Smooth muscle cell of the brain vasculature (primary cell): Measurements from ENCODE around the gene SCN9A.
"Not testable (repeated sequence)": the region's sequence is repeated elsewhere in the genome, so short reads cannot be mapped to it uniquely, and the experiment has no call there.

Experiments
- DNase-seq: peaks from one replicate; pipeline ENCODE4 v3.0.0-alpha.2; 2012; ENCODE audit warnings: low read depth, low spot score

Gene SCN9A

DNA sequence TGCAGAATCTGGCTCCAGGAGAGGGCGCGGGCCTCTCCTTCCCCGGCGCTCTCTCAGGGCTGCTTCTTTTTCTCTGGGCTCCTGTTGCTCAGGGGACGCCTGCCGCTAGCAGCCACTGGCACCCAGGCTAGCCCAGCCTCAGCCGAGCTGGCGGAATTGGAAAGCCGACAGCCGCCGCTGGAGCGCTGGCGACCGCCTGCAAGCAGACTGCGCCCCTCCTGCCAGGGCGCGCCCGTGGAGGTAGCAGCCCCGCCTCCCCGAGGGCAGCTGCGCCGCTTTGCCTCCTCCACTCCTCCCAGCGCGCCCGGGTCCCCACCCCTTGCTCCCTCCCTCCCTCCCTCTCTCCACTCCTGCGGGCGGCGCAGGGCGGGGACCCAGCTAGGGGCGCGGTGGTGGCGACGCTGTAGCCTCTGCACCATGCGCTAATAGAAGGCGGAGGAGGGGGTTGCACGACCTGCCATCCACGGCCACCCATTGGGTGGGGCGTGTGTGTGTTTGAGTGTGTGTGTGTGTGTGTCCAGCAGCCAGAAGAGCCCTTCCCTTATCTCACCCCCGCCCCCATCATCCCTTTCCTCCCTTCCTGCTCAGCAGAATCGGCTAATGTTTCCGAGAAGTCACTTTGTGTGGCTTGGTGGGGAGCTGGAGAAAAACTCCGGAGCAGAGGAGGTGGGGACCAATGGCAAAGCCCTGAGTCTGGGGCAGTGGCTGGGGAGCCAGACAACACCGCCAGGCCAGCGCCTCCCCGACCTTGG is at the start of gene SCN9A:
Gene SCN9A, minus strand, starts transcription at position 209 of the 752 bp plus-strand sequence. CDS start 64,188 bp downstream, outside the sequence.
- DNase-seq = no peak

DNA sequence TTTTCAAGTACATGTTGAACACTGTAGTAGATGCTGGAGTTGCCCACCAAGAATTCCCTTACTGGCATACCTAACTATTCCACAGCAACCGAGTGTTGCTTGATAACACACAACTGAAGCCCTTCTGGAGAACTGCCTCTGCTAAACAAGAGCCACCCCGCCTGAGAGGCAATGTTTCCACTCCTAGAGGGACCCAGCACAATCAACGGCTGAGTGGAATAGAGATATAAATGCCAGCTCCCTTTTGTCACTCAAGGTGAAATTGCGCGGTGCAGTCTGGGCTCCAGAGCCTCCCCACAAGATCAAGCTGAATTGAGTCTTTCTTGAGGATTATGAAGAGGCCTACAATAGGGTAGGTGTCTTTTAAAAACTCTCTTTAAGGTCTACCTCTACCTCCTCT is 49.1 kb upstream of the SCN9A start:
- DNase-seq = no peak

DNA sequence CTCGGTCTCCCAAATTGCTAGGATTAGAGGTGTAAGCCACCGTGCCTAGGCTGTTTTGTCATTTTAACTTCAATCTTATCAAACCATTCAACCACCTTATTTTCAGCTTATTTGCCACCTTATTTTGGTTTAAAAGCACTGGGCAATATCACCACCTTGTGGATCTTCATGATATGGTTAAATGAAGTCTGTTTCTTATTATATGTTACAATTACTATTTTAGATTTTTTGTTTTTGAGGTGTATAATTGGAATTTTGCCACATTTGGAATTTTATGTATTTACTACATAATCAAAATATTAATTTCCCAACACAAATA is 43.8 kb upstream of the SCN9A start:
- DNase-seq = no peak

DNA sequence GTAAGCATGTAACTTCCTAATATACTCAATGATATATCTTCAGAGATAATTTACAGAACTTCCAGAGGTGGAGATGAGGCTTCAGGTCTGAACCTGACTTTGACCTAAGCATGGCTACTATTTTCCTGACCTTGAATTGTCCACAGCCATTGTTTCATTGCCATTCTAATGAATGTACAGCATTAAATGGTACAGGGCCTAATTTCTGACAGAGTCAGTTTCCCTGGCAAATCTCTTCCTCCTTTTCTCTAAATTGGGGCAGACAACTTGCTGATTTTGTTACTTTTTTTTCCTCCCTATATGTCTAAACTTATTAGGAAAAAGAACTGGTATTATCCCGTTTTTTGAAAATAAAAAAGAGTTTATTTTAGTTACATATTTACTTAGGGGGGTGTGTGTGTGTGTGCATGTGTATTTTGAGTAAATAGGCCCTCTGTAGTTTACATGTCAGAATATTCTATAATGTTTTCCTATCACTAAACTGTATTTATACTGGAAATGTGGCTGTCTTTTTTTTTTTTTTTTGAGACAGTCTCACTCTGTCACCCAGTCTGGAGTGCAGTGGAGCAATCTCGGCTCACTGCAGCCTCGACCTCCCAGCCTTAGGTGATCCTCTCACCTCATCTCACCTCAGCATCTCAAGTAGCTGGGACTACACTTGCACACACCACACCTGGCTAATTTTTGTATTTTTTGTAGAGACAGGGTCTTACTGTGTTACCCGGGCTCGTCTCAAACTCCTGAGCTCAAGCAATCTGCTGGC is 43.3 kb upstream of the SCN9A start:
- no peak for DNase-seq

DNA sequence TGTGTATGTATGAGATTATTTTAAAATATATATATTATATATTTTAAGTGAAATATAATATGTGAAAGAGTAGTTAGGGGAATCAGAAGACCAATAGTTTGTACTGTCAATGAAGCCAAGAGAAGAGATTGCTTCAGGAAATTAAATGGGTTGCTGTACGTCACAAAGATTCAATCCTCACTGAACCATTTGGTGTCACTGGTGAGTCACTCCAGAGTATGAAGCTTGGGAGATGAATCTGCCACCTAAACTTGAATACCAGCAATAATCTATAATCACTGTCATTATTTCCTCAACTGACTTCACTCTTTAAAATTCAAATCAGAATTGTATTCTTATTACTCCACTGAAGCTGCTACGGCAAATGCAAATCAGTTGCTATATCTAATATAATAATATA is 41.9 kb upstream of the SCN9A start:
- no peak for DNase-seq

DNA sequence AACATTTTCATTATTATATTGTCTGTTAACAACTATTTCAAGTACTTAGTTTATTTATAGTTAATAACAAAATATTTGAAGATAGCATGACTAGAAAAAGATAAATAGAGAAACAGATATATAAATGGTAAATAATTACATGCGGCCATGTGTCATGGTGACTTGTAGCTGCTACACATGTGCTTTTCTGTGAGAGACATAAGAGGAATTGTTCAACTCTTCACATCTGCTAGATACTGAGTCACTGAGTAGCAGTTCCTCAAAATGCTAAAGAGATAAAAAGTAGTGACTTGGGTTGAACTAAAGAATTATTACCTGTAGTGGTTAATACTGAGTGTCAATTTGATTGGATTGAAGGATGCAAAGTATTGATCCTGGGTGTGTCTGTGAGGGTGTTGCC is 37.5 kb upstream of the SCN9A start:
- DNase-seq = no peak

DNA sequence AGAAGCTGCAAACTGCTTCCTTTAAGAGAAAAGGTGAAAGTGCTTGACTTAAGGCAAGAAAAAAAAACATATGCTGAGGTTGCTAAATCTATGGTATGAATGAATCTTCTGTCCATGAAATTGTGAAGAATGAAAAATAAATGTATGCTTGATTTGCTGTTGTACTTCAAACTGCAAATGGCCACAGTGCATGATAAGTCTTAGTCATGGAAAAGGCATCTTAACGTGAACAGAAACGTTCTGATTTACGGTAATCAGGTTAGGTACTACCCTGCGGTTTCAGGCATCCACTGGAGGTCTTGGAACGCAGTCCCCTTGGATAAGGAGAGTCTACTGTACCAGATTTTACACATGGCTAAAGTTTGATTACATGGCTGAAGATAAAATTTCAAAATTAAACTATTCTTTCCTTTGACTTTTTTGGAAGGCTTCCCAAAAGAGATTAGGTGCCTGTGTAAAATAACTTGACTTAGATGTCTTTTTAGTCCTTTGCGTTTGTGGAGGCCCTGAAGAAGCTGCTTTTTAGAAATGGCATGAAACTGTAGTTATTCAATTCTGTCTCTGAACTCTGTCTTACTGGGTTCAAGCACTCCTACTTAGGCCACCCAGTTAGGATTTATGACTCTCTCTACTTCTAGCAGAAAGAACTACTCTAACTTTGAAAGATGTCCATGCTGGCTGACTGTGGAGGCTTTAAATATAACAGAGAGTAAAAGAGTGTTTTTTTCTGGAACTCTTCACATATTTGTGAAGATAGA is 35.9 kb upstream of the SCN9A start:
- DNase-seq = no peak

DNA sequence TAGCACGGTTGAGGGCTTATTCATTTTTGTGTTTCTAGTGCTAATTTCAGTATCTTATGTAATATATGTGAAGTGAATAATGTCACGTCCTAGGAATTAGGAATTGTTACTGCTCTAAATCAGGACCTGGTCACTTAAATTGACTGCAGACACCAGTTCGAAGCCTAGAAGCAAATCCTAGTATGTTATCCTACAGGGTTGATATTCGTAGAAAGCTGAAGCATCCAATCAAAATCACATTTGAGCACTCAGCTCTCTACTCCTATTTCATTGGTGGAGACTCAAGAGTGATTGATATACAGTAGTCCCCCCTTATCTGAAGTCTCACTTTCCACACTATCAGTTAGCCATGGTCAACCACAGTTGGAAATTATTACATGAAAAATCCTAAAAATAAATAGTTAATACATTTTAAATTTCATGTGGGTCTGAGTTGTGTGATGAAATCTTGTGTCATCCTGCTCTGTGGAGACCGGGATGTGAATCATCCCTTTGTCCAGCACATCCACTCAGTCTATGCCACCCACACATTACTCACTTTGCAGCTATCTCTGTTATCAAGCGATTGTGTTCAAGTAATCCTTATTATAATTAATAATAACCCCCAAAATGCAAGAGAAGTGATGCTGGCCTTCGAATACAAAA is 35.2 kb upstream of the SCN9A start:
- no peak for DNase-seq

DNA sequence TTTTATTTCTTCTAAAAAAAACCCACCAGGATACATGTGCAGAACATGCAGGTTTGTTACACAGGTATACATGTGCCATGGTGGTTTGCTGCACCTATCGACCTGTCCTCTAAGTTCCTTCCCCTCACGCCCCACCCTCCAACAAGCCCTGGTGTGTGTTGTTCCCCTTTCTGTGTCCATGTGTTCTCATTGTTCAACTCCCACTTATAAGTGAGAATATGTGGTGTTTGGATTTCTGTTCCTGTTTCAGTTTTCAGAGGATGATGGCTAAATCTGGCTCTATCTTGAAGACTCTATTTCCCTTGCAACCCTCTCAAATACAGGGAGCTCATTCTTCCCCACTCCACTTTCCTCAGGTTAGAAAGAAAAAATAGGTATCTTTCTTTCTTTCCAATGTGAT is 32.0 kb upstream of the SCN9A start:
- not testable (repeated sequence) for DNase-seq

DNA sequence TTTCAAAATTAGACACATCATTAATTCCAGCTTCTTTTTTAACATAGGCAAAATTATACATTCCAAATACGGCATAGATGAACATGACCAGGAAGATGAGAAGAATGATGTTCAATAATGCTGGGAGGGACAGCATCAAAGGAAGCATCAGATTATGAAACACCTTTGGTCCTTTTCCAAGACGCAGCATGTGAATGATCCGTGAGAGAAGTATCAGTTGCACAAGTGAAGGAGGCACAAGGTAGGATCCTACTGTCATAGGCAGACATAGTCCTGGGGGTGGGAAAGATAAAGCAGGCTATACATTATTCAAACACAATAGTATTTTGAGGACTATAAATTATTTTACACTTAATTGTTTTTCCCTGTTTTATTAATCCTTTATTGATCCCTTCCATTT is 30.6 kb upstream of the SCN9A start:
- DNase-seq = no peak

DNA sequence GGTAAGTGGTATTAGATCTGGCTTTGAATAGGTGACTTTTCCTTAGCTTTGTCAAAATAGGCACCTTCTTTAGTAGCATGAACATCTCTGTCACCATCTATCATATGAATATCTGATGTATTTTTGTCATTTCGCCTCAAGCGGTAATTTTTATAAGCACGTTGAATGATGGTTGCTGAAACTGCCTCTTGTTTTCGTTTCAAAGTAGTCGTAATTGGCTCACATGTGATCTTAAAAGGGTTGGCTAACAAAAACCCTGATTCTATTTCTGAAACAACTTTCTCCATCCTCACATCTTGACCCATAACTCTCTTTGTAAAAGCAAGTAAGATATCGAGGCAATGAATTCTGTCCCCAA is 29.8 kb upstream of the SCN9A start:
- no peak for DNase-seq

DNA sequence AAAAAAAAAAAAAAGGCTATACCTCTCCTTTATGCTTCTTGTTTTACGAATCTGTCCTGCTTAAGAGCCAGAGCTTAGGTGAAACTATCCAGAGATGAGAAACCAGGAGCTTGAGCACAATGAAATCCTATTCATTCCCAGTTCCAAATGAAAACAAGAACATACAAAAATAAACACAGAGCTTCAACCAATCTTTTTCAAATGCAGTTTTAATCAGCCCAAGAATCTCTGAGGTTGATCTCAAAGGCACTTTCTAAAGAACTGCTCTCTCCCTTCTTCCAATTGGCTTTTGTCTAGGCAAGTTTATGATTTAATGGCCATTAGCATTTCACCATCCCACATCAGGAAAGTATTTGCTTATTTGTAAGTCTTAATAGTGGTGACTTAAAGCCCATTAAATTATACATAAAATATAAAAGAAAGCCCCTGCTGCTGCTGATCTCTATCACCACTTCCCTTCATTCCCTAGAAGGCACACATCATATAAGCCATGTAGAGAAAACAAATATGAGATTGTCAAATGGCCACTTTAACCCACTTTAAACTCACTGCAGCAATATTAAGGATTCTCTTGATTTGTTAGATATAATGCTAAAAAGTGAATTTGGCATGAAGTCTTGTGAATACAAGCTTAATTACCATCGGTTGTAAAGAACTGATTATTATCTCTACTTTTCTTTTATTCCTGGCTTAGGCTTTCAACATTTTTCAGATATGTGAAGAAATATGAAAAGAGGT is 29.3 kb upstream of the SCN9A start:
- no peak for DNase-seq

DNA sequence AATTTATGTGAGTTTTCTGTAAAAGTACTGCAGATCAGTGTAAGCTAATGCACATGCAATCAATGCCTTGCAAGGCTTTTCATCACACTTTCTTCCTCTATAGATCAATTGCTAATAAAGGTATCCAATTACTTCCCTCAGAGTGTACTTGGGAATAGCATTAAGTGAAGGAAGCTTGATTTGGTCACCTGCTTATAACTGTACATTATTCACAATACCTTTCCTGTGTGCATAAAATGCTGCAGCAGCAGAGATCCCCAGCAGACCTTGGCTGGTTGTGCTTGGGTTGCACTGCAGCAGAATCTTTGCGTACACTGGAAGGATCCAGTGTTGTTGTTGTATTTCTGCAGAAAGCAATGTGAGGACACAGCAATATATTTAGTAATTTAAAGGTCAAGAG is 18.5 kb upstream of the SCN9A start:
- no peak for DNase-seq

DNA sequence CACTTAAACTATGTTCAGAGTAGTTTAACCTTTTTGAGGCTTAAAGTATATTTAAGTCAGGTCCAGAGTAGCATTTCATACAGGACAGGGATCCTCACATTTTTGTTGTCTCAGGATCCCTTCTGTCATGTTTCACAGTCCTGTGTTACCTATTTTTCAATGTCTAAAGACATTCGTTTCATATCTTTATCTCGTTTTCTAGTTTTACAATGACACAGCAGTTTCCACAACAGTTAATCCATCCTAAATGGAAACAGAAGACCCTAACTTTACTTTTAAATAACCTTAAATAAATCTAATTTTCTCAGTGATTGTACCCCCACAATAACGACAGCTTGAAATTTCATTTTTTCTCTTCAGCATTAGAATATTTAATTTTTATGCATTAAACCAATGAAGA is 17.3 kb upstream of the SCN9A start:
- no peak for DNase-seq

DNA sequence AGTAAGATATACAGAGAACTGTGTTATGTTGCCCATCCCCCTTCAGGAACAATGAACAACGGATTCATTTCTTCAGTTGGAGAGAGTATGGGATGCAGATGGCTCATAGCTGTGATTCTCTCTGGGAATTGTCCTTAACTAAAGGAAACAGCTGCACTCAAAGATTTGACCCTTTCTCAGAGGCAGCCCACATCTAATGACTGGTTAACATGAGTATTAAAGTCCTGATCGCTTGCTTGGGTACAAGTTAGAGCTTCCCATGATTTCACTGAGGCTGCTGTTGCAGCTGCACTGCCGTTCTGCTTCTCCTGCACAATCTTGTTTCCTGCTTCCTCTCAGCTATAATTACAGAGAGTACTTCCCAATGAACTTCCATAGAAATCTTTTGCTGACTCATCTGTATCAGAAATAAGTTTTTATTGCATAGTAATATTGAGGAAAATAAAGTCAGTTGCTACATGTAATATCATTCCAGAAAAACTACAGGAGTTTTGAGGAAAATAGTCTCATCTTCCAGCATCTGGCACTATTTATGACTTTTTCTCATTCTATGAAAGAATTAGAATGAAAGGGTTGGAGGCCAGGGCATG is 12.8 kb upstream of the SCN9A start:
- no peak for DNase-seq

DNA sequence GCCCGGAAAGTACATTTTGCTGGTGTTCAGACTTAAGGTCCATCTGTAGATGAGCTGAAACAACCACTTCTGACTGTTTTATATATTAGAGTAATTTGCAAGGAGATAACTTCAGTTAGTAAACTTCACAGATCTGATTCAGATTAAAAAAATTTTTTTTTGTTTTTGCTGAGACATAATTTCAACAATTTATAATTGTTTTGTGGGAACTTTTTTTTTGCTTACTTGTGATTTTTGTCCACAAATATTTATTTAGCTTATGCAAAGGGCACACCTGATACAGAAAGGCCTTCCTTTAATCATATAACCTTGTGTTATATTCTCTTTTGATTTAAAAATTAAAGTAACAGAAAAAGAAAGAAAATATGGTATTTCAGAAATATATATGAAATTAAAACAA is 9.6 kb upstream of the SCN9A start:
- DNase-seq = no peak

DNA sequence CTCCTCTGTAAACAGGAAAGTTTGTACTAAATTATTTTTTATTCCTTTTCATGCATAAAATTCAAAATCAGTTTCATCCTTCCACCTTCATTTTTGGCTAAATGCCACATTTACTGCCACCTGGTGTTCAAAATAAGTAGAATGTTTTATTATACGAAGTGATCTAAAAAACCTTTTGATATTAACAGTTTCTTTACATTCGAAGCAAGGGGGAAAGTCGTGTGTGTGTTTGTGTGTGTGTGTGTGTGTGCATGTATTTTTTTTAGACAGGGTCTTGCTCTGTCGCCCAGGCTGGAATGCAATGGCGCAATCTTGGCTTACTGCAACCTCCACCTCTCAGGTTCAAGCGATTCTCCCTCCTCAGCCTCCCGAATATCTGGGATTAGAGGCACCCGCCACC is 9.0 kb upstream of the SCN9A start:
- no peak for DNase-seq

DNA sequence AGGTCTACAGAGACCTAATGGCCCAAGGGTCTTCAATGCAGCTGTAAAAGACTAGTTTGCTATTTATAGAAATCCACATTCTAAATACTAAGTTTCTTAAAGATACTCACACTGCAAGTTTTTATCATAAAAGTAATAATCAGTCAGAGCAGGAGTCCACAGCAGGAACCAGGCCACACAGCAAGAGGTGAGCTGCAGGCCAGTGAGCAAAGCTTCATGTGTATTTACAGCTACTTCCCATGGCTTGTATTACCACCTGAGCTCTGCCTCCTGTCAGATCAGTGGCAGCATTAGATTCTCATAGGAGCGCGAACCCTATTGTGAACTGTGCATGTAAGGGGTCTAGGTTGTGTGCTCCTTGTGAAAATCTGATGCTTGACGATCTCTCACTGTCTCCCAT is 6.7 kb upstream of the SCN9A start:
- no peak for DNase-seq

DNA sequence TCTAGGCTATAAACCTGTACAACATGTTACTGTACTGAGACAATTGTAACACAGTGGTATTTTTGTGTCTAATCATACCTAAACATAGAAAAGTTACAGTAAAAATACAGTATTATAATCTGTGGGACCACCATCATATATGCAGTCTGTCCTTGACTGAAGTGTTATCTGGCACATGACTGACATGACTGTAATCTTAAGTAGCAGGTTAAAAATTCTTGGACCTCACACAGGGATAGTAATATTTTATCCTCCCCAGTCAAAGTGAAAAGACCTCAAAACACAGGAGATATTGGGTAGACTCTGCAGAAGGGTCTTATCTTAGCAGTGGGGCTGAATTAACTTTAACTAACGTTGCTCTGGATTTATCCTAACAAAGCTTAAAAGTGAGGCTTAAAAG is 4.9 kb upstream of the SCN9A start:
- DNase-seq = no peak

DNA sequence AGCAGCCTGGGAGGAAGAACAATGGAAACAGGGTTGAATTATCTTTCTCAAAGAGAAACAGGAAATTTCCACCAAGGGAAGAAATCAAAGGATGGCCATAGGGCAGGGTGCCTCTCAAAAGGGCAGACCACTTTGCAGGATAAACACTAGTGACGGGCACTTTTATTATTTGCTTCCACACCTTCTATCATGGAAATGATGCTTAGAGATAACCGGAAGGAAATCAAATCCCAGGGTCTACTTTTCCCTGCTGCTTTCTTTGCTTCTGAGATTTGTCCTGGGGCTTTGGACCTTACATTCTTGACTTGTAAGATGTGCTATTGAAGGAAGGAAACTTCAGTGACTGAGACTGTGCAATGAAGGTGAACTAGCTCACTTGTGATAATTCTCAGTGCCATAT is 1.1 kb upstream of the SCN9A start:
- no peak for DNase-seq

DNA sequence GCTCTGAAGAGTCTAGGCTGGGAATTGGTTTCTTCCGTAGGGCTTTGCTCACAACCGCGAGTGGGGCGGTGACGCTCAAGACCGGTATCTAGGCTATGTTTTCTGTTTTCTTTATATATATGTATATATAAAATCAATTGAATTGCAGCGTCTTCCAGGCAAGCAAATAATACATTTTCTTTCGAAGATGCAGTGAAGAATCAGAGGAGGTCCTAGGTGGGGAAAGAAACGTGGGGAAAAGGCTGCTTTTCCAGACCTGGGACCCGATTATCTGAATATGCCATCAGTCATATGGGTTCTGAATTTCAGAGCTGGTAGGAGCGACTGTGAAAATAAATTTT is 714 bp upstream of the SCN9A start:
- no peak for DNase-seq
